GM10266 (cell line): Measurements from ENCODE around the gene SASH1.
"Not testable (repeated sequence)": the region's sequence is repeated elsewhere in the genome, so short reads cannot be mapped to it uniquely, and the experiment has no call there.

Experiments
- DNase-seq: peaks from one replicate; pipeline ENCODE4 v3.0.0; 2012; ENCODE audit errors: extremely low spot score
- TF ChIP-seq, protein P1 (sequence below): IDR thresholded peaks from 2 replicates; pipeline ENCODE4 v1.5.1; 2012; ENCODE audit warnings: mild to moderate bottlenecking, low read depth; ENCODE audit not compliant: control insufficient read depth, insufficient read depth; ENCODE audit errors: missing control alignments

SASH1 gene

DNA sequence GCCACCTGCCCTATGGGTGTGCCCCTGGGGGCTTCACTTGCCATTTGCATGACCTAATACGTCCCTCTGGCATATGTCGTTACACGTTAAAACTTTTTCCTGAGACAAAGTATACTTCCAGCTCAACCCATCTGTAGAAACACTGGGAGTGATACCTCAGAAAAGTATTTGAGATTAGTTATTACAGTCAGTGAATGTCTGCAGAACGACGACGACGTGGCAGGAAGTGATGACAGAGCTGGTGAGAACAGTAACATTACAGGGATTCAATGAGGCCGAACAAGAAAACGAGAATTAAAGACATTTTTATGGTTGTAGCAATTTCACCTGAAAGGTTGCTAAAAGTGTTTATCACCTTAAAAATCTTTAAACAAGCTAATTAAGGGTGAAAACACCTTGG, 40.2 kb downstream of the SASH1 start:
- DNase-seq = no peak
- TF ChIP-seq, protein P1, sequence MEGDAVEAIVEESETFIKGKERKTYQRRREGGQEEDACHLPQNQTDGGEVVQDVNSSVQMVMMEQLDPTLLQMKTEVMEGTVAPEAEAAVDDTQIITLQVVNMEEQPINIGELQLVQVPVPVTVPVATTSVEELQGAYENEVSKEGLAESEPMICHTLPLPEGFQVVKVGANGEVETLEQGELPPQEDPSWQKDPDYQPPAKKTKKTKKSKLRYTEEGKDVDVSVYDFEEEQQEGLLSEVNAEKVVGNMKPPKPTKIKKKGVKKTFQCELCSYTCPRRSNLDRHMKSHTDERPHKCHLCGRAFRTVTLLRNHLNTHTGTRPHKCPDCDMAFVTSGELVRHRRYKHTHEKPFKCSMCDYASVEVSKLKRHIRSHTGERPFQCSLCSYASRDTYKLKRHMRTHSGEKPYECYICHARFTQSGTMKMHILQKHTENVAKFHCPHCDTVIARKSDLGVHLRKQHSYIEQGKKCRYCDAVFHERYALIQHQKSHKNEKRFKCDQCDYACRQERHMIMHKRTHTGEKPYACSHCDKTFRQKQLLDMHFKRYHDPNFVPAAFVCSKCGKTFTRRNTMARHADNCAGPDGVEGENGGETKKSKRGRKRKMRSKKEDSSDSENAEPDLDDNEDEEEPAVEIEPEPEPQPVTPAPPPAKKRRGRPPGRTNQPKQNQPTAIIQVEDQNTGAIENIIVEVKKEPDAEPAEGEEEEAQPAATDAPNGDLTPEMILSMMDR = no peak

DNA sequence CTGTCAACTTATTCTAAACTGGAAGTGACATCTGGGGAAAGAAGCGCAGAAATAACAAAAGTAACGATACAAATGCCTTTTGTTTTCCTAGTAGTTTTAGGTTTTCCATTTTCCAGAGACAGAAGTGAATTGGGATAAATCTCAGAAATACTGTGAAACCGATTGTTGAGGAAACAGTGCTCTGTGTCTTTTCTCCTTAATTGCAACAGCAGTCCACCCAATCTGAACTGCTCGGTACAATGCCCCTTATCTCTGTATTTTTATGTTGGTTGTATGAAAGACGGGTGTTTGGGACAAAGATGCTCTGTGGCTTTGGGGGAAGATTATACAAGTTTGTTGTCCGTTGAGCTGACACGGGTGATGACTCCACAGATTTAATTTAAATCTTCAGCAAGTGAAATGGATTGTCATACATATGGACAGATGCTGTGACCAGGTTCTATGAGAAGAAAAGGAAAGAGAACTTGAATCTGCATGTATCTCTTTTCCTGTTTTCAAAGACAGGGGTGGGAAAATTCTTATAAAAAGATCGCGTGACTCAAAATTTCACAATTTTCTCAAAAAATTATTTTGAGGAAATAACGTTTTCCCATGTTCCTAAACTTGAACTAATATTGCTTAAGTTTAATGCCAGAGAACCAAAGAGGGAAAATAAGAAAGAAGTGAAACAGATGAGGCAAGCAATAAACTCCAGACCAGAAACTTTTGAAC, 41.2 kb downstream of the SASH1 start:
- DNase-seq = no peak
- TF ChIP-seq, protein P1 = no peak

DNA sequence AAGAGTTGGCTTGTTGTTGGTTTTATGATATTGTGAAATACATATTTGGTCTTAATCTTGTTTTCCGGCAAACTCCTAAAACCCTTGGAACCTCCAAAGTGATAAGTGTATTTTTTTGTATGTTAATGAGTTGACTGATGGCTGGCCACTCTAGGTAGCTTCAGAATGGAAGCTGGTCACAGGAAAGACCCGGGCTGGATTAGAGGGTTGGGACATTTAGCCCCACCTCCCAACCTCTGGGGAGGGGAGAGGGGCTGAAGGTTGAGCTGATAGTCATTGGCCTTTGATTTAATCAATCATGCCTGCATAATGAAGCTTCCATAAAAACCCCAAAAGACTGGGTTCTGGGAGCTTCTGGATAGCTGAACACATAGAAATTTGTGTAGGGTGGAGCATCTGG, 42.7 kb downstream of the SASH1 start:
- TF ChIP-seq, protein P1 = no peak
- DNase-seq = no peak

DNA sequence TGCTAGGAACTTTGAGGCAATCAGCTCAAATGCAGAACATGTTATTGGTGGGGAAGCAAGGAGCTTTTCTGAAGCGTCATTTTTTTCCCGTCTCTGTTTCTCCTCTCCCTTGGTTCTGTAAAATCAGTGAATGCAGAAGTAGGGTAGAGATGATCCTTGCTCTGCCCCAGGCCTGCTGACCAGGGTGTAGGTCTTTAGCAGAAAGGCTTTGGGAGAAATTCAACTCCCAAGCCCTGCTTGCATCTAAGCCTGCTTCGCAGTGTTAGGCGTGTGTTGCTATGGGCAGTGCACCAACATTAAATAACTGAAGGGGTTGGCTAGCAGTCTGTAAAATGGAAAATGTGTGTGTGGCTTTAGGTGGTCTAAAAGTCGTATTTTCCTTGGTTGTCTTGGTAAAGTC, 45.9 kb downstream of the SASH1 start:
- no peak for DNase-seq
- TF ChIP-seq, protein P1 = no peak

DNA sequence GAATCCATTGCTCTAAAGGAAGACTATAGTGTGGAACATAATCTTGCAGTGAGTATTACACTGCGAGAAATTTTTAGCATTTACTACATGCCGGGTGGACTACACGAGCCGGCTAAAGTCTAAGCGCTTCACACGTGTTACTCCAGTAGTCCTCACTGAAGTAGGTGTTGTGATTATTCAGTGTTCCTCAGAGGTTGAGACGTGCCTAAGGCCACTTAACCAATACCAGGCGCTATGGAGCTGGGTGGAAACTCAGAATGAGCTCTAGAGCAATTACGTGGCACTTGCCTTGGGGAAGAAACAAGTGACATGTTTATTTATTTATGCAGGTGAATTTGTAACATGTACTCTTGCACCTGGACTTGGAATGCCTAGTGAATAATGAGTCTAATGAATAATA, 46.4 kb downstream of the SASH1 start:
- DNase-seq = no peak
- TF ChIP-seq, protein P1 = no peak

GRCh38 chr6:148389917-148390316, 47.3 kb downstream of the SASH1 start:
- DNase-seq = no peak

GRCh38 chr6:148392127-148392526, 49.5 kb downstream of the SASH1 start:
- not testable (repeated sequence) for DNase-seq

More at GRCh38 chr6:148389917-148390316, 47.3 kb downstream of the SASH1 start:
- TF ChIP-seq, protein P1 = no peak

GRCh38 chr6:148392671-148393070, 50.0 kb downstream of the SASH1 start:
- TF ChIP-seq, protein P1 = no peak
- no peak for DNase-seq
